NCI-H345 treated with DMSO at 0.1 percent for 48 hours (cell line): ENCODE results near the gene ZNF865.

ENCODE experiments used
- DNase-seq: peaks from one replicate; lab custom pipeline; 2025; ENCODE audit not compliant: unreplicated experiment; lab: John Stamatoyannopoulos, UW

The ZNF865 gene

DNA sequence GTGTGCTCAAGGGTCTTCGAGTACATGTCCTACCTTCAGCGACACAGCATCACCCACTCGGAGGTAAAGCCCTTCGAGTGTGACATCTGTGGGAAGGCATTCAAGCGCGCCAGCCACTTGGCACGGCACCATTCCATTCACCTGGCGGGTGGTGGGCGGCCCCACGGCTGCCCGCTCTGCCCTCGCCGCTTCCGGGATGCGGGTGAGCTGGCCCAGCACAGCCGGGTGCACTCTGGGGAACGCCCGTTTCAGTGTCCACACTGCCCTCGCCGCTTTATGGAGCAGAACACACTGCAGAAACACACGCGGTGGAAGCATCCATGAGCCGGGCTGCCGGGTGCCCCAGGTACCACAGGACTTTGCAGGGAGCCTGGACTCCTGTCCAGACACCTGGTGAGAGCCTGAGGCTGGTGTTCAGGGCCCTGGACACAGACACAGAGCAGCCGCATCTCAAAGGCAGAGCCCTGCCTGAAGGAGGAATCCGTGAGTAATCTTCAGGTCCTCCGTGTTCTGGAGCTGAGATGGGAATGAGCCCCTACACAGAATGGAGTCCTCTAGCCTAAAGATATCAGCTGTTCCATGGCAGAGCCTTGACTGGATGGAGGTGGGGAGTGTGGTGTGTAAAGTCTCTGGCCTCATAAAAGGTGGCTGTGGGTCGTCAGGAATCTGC lies 39.5 kb downstream of the ZNF865 start:
- no peak for DNase-seq

DNA sequence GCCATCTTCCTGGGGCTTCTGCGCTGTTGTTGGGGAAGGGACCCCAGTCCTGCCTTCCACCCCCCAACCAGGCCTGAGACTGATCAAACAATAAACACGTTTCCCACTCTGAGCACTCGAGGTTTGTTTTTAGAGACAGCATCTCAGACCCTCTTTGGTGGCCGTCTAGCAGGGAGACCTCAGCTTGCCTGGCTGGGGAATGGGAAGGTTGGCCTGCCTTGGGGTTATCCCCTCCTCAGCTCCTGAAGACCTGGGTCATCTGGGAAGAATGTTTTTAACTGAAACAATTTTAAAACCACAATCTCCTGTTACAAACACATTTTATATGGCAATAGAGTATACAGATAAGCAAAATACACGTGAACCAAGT lies 40.0 kb downstream of the ZNF865 start:
- no peak for DNase-seq

DNA sequence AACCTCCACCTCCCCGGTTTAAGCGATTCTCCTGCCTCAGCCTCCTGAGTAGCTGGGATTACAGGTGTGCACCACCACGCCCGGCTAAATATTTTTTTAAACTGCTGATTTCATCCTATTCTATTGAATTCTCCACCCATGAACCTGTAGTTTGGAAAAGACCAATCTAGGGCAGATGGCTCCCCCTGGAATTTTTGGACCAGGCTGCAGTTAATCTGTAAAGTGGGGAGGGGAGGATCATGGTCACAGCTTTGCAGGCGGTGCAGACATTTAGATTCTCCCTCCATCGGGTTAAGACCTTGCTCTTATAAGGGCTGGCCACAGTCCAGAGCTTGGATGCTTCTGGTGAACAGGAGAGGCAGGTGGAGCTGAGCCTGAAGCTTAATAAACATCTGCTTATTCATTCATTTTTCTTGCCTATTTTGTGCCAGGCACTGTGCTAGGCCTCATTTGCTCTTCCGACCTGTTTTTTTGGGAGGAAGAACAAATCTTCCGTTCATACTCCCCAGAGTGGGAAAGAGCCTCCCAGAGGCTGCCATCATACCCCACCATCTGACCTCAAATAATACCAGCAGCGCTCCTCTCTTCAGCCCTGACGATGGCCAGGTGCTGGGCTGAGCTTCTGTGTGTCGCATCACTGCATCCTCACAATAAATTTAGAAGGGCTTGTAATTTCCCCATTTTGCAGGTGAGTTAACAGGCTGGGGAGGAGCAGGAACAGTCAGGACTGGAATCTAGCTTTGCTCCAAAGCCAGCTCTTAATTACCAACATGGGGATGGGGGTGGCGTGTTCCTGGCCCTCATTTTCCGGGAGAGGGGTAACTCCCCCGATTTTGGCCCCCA lies 41.7 kb downstream of the ZNF865 start:
- no peak for DNase-seq

DNA sequence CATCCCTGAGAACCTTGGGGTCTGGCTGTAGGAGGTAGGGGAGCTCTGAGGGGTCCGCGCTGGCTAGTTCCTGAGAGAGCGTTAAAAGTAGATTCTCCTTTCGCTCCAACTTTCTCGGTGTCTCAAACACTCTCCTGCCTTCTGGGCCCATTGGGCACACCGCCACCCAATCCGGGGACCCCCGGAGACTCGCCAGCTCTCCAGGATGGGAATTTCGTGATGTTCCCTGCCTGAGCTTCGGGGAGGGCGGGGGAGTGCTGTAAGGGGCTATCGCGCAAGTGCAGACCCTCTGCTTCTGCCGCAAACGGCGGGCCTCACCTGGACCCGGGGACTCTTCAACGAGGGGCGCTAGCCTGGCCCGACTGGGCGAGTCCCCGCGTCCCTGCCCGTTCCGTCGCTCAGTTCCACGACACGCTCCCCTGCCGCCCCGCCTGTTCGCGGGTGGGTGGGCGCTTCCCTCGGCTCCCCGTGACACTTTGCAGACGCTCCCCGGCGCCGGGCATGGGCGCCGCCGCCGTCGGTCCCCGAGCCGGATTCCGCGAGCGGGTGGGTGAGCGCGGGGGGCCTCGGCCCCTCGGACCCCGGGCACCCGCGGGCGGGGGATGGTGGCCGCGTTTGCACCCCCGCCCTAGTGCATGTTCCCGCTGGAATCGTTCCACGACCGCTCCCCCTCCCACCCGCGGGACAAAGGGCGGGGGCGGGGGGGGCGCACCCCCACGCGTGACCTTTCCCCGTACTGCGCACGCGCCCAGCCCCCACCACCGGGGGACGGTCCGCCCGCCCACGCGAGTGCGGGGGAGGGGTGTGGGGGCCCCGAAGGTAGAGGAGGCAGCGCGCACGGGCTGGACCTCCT lies 42.5 kb downstream of the ZNF865 start, which contains the start of gene CCDC106:
CCDC106 (plus strand) TSS at position 481 of the 853 bp plus-strand sequence. CDS start 835 bp downstream, outside the sequence.
- DNase-seq = peak; percentile 19

DNA sequence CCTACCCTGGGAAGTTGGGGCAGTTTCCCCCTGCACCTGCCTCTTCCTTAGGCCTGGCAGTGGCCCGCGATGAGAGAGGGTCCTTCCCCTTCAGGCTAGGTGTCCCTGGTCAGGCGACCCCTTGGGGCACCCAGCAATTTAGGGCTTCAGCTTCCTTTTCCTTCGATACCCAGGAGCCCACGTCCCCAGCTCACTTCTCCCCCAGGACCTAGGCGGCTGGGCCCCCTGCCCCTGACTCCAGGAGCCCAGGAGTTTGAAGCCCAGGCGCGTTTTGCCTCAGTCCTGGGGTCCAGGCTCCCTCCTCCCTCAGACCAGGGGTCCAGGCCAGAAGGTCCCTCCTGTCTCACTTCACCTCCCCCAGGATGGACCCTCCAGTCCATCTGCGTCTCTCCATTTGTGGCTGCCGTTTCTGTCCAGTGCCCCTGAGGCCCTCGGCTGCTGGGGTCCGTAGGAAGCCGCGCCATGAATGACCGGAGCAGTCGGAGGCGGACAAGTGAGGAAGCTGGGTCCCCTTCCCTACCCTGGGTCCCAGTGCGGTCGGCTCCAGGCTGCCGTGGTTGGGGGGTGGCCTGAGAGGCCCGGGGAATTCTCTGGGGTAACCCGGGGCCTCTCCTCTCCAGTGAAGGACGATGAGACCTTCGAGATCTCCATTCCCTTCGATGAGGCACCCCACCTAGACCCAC lies 43.3 kb downstream of the ZNF865 start:
- DNase-seq = no peak

DNA sequence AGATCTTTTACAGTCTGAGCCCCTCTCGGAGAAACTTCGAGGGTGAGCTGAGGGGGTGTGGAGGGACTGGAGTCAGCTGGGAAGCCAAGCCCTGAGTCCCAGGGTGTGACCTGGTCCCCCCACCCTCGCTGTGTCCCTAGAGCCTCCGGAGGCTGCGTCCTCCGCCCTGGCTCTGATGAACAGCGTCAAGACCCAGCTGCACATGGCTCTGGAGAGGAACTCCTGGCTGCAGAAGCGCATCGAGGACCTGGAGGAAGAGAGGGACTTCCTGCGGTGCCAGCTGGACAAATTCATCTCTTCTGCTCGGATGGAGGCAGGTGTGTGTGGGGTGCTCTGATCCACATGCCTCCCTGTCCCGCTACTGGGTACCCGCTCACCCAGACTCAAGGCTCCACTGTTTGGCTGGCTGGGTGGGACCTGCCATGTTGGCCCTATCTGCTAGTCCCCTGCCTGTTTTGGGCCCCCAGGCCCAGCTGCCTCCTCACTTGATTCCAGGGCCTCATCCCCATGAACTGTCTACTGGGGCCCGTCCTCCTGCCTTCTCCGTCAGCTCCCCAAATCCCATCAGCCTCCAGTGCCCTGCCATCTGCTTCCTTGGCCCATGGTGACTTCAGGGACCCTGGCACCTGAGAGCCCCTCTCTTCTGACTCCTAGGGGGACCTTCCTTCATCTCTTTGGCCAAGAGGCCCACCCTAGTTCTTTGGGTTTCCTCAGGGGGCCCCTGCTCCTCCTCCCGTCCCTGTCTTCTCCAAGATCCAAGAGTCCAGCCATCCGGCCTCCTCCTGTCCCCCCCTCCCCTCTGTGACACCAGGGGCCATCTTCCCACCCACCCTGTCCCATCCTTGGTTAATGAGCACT lies 44.0 kb downstream of the ZNF865 start:
- DNase-seq = no peak

DNA sequence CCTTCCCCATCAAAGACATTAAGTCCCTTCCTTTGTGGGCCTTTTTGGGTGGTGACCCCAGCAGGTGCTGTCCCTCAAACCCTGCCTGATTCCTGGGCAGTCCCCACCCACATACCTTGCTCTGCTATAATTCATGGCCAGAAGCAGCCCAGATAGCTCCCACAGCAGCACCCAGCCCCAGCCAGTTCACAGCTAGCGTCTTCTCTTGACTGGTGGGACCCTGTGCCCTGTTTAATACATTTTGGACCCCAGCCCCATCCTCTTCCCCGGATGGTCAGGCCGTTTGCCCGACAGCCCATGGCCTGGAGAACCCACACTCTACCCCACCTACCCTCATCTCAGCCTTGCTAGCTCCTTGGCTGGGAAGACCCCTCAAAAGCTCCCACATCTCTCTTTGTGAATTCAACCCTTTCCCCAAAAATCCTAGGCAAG lies 44.7 kb downstream of the ZNF865 start:
- DNase-seq = no peak

DNA sequence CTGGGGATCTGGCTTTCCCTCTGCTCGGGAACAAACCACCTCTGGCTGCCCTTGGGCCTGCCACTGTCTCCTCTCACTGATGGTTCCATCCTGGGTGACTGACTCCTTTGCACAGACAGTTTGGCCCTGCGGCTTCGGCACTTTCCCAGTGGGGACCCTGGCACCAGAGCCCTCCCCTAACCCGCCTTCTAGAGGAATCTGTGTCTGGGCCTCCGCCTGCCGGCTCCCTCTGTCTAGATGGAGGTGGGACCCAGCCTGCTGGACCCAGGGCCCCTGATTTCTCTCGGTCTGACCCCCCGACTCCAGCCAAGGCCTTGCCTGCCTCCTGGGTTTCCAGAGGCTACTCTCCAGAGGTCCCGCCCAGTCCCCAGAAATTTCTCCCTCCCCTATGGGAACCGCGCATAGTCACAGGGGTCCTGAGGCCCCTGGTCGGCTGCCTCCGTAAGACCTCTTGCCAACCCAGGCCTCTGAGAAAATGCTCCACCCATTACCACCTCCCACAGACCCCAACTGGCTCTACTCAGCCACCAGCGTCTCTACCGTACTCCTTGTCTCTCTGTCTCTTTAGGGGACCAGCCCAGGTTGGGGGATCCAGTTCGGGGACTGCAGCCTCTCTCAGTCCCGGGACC lies 45.3 kb downstream of the ZNF865 start:
- no peak for DNase-seq

DNA sequence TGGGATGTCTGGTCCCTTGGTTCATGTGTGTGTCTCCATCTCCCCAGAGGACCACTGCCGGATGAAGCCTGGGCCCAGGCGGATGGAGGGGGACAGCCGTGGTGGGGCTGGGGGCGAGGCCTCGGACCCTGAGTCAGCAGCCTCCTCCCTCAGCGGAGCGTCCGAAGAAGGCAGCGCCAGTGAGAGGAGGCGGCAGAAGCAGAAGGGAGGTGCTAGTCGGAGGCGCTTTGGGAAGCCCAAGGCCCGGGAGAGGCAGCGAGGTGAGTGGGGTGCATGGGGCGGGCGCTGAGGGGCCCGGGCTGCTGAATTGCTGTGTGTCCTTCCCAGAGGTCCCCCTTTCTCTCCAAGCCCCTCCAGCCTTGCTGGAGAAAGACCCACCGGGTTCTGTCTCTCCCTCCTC lies 45.8 kb downstream of the ZNF865 start:
- no peak for DNase-seq

DNA sequence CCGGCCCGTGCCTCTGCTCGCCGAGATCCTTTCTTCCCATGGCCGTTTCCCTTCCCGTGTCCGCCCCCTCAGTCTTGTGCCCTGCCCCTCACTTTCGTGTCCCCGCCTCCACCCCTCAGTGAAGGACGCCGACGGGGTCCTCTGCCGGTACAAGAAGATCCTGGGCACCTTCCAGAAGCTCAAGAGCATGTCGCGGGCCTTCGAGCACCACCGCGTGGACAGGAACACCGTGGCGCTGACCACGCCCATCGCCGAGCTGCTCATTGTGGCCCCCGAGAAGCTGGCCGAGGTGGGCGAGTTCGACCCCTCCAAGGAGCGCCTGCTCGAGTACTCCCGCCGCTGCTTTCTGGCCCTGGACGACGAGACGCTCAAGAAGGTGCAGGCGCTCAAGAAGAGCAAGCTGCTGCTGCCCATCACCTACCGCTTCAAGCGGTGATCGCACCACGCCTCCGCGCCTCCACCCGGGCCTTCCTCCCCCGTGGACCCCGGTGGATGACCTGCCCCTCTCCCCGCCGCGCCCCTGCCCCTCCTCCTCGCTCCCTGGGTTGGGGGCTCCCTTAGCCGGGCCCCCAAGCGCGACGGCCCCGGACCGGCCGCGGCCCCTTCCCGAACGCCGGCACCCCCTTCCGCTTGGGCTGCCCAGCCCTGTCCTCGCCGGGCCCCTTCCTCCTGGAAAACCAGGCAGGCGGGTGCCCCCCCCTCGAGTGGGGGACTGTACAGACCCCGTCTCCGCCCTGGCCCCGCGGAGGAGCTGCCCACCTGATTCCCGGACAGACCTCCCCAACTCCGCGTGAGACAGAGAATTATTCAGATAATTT lies 47.1 kb downstream of the ZNF865 start:
- DNase-seq = no peak

DNA sequence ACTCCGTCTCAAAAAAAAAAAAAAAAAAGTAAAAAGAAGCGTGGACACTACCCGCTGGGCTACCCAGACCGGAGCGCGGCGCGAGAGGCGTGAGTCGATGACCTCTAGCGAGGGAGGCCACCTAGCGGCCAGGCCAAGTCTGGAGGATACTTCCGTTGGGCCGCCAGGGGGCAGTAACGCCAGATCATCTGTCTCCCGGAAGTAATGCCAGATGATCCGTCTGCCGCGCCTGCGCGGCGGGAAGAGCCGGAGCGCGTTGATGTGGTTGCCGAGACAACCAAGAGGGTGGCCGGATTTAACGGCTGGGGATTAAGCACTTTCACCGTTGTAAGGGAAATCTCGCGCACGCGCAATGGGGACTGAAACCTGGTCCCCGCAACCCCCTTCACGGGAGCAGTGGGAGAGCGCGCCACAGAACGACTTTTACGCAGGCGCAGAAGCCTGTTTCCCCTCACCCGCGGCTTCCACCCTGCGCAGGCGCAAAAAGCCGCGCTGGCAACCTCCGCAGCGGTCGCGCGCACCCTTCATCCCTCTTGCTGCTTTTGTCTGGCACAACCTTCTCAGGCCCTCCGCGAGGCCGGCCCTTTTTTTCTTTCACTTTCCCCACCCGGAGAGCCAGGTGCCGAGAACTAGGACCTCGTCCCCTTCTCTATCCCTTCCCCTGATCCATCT lies 48.3 kb downstream of the ZNF865 start:
- peak; percentile 90 for DNase-seq

DNA sequence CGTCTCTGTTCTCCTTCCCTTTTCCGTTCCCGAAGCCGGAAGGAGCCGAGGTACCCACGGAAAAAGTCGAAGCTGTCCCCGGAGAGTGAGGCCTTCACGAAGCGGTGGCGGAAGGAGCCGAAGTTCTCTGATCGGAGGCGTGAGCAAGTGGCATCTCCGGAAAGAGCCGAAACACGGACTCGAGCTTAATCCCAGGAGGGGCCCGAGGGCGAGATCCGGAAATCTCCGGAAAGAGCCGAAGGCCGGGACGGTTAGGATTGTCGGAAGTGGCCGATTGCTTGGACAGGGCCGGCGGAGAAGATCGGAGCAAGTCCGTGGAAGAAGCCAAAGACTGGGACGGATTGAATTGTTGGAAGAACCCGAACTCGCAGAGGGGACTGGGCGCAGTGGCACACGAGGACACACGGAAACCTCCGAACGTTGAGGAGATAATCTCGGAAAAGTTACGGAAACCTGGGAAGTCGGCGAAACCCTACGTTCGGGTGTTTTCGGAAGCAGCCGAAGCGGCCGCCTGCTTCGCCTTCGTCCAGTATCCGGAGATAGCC lies 48.9 kb downstream of the ZNF865 start:
- peak; percentile 87 for DNase-seq

DNA sequence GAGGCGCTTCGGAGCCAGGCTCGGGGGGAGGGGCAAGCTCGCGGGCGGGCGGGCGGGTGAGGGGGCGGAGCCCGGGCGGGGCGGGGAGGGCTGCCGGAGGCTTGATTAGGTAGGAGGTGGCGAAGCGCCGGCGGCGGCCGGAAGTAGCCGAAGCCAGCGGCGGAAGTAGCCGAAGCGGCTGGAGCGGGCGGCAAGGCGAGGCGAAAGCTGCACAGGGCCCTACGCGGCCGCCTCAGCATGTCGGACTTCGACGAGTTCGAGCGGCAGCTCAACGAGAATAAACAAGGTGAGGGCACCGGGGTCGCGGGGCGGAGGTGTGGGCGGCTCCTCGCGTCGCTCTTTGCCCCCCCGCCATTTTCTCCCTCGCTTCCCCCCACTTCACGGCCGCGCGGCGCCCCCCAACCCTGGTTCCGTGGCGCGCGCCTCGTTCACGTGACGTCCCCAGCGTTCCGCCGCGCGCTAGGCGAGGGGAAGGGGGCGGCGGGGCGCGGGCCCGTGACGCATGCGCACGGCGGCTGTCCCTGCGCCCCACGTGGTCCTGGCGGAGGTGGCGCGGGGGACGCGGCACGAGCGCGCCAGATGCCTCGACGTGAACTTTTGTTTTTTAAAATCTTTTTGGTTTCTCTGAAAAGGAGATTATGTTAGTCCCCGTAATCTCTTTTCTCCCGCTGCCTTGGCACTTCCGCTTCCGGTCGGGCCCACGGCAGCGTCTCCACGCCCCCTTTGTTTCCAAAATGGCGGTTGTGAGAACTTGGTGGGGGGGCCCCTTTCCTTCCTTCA lies 49.6 kb downstream of the ZNF865 start, which contains the start of gene U2AF2:
U2AF2 (plus strand) TSS at position 168 of the 780 bp plus-strand sequence; CDS start at position 238, 70 bp downstream.
- peak; percentile 23 for DNase-seq

DNA sequence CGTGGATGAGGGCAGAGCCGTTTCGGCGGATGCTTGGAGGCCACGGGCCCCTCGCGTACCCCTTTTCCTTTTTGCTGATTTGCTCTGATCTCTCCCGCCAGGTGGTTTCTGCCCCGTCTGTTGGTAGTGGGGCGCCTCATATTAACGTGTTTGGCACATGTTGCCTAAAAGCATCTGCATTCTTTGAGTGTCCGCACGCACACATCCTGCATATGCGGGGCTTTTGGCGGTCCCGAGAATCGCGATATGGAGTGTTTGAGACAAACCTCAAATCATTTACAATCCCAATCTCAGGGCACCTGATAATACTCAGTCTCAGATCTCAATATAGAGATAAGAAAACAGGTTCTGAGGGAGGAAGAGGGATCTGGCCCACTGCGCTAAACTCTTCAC lies 50.2 kb downstream of the ZNF865 start:
- no peak for DNase-seq

DNA sequence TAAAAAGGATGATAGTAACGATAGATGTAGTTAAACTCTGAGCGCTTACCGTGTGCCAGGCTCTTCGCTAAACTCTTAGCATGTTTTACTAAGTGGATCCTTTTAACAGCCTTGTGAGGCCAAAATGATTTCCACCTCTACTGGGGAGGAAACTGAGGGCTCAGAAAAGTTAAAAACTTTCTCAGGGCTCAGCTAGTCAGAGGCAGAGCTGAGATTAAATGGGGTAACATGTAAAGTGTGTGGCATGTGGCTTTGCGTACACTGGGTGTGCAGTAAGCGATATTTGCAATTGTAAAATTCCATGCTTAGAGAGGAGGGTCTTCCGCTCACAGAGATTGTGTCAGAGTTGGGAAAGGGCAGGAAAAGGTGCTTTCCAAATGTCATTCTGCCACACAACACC lies 51.1 kb downstream of the ZNF865 start:
- DNase-seq = no peak

DNA sequence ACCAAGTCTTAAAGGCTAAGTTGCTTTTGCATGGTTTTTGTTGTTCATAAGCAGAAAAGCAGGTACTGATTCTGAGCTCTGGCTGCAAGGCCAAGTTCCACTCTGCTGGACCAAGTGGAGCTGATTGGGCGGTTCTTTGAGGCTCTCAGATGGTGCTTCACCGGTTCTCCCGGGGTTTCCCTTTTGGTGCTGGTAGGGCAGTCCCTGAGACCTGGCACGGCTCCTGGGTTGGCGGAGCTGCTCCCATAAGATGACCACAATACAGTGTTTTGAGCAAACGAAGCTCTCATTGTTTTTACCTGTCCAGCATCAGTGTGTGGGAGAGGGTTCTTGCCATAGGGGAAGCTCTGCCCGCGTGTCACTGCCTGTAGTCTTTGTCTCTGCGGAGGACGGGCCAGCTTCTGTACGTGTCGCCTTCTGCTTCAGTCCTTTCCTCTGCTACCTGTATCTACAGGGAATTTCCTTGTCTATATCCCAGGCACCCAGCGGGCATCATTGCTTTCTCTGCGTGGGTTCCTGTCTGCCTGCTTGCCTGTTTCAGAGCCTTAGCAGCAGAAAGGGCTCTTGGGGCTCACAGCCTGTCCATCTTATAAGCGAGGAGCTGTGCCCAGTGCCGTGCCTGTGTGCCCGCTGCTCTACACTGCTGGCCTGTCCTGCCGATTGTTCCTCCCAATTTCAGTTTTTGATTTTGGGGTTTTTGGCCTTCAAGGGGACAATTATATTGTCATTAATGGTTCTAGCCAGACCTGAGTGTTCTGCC lies 51.7 kb downstream of the ZNF865 start:
- DNase-seq = no peak
